Prostate gland (tissue), 2 donors: ENCODE measurements around the gene RNF4. TPM values are rescaled to one million over a fixed set of nuclear protein-coding genes. Genes with fewer than 3 reads are reported as not detected.

Experiments
- DNase-seq: peaks from one replicate; pipeline ENCODE4 v3.0.0-alpha.2; 2019; ENCODE audit warnings: low spot score
- H3K27ac ChIP-seq, 2 donors: fragments of 200-600 bp; sonication (generic); 2 replicates each; pipeline ENCODE4 v1.5.1; 2017 to 2019
- H3K27me3 ChIP-seq: fragments of 200-600 bp; sonication (generic); replicated peaks from 2 replicates; pipeline ENCODE4 v1.5.1; 2019; ENCODE audit not compliant: insufficient read depth
- H3K36me3 ChIP-seq, 2 donors: fragments of 200-600 bp; sonication (generic); 1 replicate in 1 of 2; 2 replicates in 1 of 2; pipeline versions ENCODE4 v1.5.1 to v1.8.1; 2017 to 2019
- H3K4me1 ChIP-seq: fragments of 200-600 bp; sonication (generic); replicated peaks from 2 replicates; pipeline ENCODE4 v1.5.1; 2019
- H3K4me3 ChIP-seq, 2 donors: fragments of 200-600 bp; sonication (generic); 2 replicates each; pipeline ENCODE4 v1.5.1; 2017 to 2019
- H3K9me3 ChIP-seq: fragments of 200-600 bp; sonication (generic); 2 replicates; pipeline ENCODE4 v1.5.1; 2017
- CTCF ChIP-seq, 4 experiments: fragments of 200-600 bp in 2 of 4; fragments of 450-650 bp in 2 of 4; sonication (generic) in 2 of 4; IDR thresholded peaks; 1 replicate in 3 of 4; 2 replicates in 1 of 4; pipeline ENCODE4 v1.5.1; 2016 to 2019; ENCODE audit warnings: antibody characterized with exemption in 4 of 4, mild to moderate bottlenecking in 2 of 4, moderate library complexity in 2 of 4
- POLR2A ChIP-seq: fragments of 450-650 bp; IDR thresholded peaks from one replicate; pipeline ENCODE4 v1.6.1; 2016; ENCODE audit warnings: antibody characterized with exemption, mild to moderate bottlenecking
- POLR2AphosphoS5 ChIP-seq: sonication (generic); formaldehyde crosslinking; IDR thresholded peaks from one replicate; pipeline ENCODE4 v1.6.1; 2017; ENCODE audit warnings: antibody characterized with exemption
- WGBS: methylation state at CpG from one replicate; pipeline ENCODE4 v1.1.5; 2018; 5-methylcytosine and 5-hydroxymethylcytosine counted together
- intact Hi-C: fragments of 100-400 bp; cut with DNase I; formaldehyde crosslinking; loops from one replicate; pipeline ENCODE4 v1.14.2; 2022
- total RNA-seq, 2 donors: library from RNA; depleted of rRNA; stranded (reverse); fragments of >200 nt; gene quantifications; one replicate each; pipeline ENCODE4 v1.1.0, GENCODE V29; 2016

Gene RNF4
- total RNA-seq, 2 donors from 2014 or later, result 33.9 to 56.1 TPM

GRCh38 chr4:2487632-2488031 is 18.7 kb downstream of the RNF4 start:
- Histone ChIP-seq H3K36me3 (peaks cover 2 to 4% of the 10 kb centered on the region in 2 donors), H3K4me3 (no peak overlapping the region), H3K27ac (no peak overlapping the region), H3K4me1 (peaks cover 15% of the 10 kb centered on the region), H3K27me3 (no peaks in the 10 kb centered on the region), H3K9me3 (no peaks in the 10 kb centered on the region)
- no peak for TF ChIP-seq CTCF (IDR thresholded peaks at IDR 0.05)
- TF ChIP-seq POLR2A, result no peak
- no peak for TF ChIP-seq POLR2AphosphoS5
- WGBS, result 90% methylated on average over 6 of the region's 6 CpGs
- intact Hi-C loops, result no loop called here
- no peak for DNase-seq

GRCh38 chr4:2489081-2489805 is 20.3 kb downstream of the RNF4 start:
- Histone ChIP-seq H3K27ac (peak overlapping the region in 1 of 2 donors; percentile 12), H3K36me3 (peaks cover 2 to 4% of the 10 kb centered on the region in 2 donors), H3K9me3 (no peaks in the 10 kb centered on the region), H3K4me1 (peaks cover 12% of the 10 kb centered on the region), H3K4me3 (no peak overlapping the region), H3K27me3 (no peaks in the 10 kb centered on the region)
- intact Hi-C loops, result no loop called here
- DNase-seq, result no peak
- WGBS, result 86% methylated on average over 20 of the region's 20 CpGs
- TF ChIP-seq POLR2A (no peak), POLR2AphosphoS5 (no peak), CTCF (IDR thresholded peaks at IDR 0.05) (no peak)

GRCh38 chr4:2489841-2490552 is 21.1 kb downstream of the RNF4 start:
- intact Hi-C loops, result no loop called here
- H3K4me3 ChIP-seq, result no peak overlapping the region
- H3K36me3 ChIP-seq, result peaks cover 2 to 4% of the 10 kb centered on the region in 2 donors
- peak overlapping the region in 1 of 2 donors; percentile 12 for H3K27ac ChIP-seq
- TF ChIP-seq CTCF (IDR thresholded peaks at IDR 0.05) (no peak), POLR2A (no peak), POLR2AphosphoS5 (no peak)
- no peaks in the 10 kb centered on the region for H3K27me3 ChIP-seq
- H3K9me3 ChIP-seq, result no peaks in the 10 kb centered on the region
- H3K4me1 ChIP-seq, result peaks cover 12% of the 10 kb centered on the region
- WGBS, result 81% methylated on average over 9 of the region's 9 CpGs
- no peak for DNase-seq

GRCh38 chr4:2492970-2493369 is 24.1 kb downstream of the RNF4 start:
- no peak for DNase-seq
- Histone ChIP-seq H3K9me3 (no peaks in the 10 kb centered on the region), H3K36me3 (peaks cover 2 to 4% of the 10 kb centered on the region in 2 donors), H3K4me3 (no peak overlapping the region), H3K27me3 (no peaks in the 10 kb centered on the region), H3K27ac (peak overlapping the region in 1 of 2 donors; percentile 64), H3K4me1 (peaks cover 12% of the 10 kb centered on the region)
- TF ChIP-seq POLR2AphosphoS5, result no peak
- TF ChIP-seq CTCF (IDR thresholded peaks at IDR 0.05), result no peak
- no peak for TF ChIP-seq POLR2A
- WGBS, result 88% methylated on average over 1 of the region's 1 CpG
- intact Hi-C loops, result no loop called here
